ENCODE measurements around the gene DMRTA1.

DNA sequence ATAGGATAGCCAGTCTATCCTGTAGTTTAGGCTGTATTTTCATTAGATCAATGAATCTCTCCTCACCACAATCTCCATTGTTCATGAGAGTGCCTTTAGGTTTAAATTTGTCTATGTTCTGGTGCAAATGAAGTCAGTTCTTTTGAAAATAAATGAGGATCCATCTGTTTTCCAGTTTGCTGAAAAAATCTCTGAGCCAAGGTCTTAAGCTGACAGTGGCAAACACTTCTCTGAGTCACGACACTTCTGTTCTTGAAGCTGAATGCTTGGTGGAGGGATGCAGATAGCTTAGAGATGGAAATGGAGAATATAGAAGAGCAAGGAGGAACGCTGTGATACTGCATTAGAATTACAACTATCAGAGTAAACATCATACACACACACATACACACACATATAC lies 34.9 kb downstream of the DMRTA1 start:
- TF ChIP-seq CTCF (IDR thresholded peaks at IDR 0.05 in 2 of 3, conservative IDR thresholded peaks at IDR 0.05 in 1 of 3; ENCODE audit: borderline replicate concordance in 1 of 3, insufficient read depth in 1 of 3, low read depth in 2 of 3, low read length in 2 of 3), result no peak
- no peak for TF ChIP-seq EZH2 (IDR thresholded peaks at IDR 0.05)
- no peak for TF ChIP-seq RAD21 (IDR thresholded peaks at IDR 0.05; ENCODE audit: low read depth)
- no peak for TF ChIP-seq SIN3A (IDR thresholded peaks at IDR 0.05; ENCODE audit: low read depth)
- no peak for TF ChIP-seq ELF1 (IDR thresholded peaks at IDR 0.05; ENCODE audit: borderline replicate concordance, low read depth)
- no peak for TF ChIP-seq REST (IDR thresholded peaks at IDR 0.05; ENCODE audit: low read depth)
- no peak for TF ChIP-seq CEBPB (IDR thresholded peaks at IDR 0.05; ENCODE audit: low read depth)
- no peak for TF ChIP-seq EZH2phosphoT487 (IDR thresholded peaks at IDR 0.05; ENCODE audit: borderline replicate concordance)
- no peak for TF ChIP-seq EGR1 (IDR thresholded peaks at IDR 0.05; ENCODE audit: low read depth)
- TF ChIP-seq YY1 (IDR thresholded peaks at IDR 0.05; ENCODE audit: extremely low read depth, insufficient replicate concordance, low read depth, low read length), result no peak
- no peak for TF ChIP-seq ATF3 (IDR thresholded peaks at IDR 0.05)
- no peak for TF ChIP-seq POLR2A (IDR thresholded peaks at IDR 0.05; ENCODE audit: borderline replicate concordance, extremely low read depth, insufficient read depth, insufficient read length)
- TF ChIP-seq JUND (IDR thresholded peaks at IDR 0.05), result no peak
- TF ChIP-seq POLR2AphosphoS5 (IDR thresholded peaks at IDR 0.05; ENCODE audit: low read depth, low read length), result no peak

Data from HCT116 (cell line).